Measurements from ENCODE around the gene LPP.

The LPP gene

GRCh38 chr3:188259191-188259590 is 105.2 kb downstream of the LPP start:
- ATAC-seq (ENCODE audit: insufficient read depth, low read depth) (no peak), DNase-seq (no peak)
- no peak overlapping the region for H3K4me3 ChIP-seq (ENCODE audit: low read depth in 1 of 2, low read length in 2 of 2)
- H3K4me2 ChIP-seq (ENCODE audit: insufficient read depth, low read length): no peak overlapping the region
- no peaks in the 10 kb centered on the region for H3K36me3 ChIP-seq (ENCODE audit: insufficient read depth, low read length)
- TF ChIP-seq CTCF (IDR thresholded peaks at IDR 0.05; ENCODE audit: borderline replicate concordance, extremely low read depth, low read length, poor library complexity, severe bottlenecking): no peak
- TF ChIP-seq EZH2 (IDR thresholded peaks at IDR 0.05; ENCODE audit: borderline replicate concordance, low read depth, low read length, severe bottlenecking): no peak
- H4K20me1 ChIP-seq (ENCODE audit: insufficient read depth, low read length): no peaks in the 10 kb centered on the region
- peaks cover 7% of the 10 kb centered on the region; the same call in 1 of the 2 replicates for H3K79me2 ChIP-seq (ENCODE audit: insufficient read depth, low read length)
- H3K4me1 ChIP-seq (ENCODE audit: insufficient read depth, low read length): no peaks in the 10 kb centered on the region
- no peaks in the 10 kb centered on the region for H3K9me3 ChIP-seq (ENCODE audit: insufficient read depth, low read length, severe bottlenecking)
- H3K27ac ChIP-seq (ENCODE audit: low read length): no peak overlapping the region
- H3K27me3 ChIP-seq (ENCODE audit: insufficient read depth, low read length, poor library complexity): no peaks in the 10 kb centered on the region
- H2AFZ ChIP-seq (ENCODE audit: low read depth, low read length): no peak overlapping the region
- no peak overlapping the region for H3K9ac ChIP-seq (ENCODE audit: low read depth, low read length)

GRCh38 chr3:188259596-188259995 is 105.6 kb downstream of the LPP start:
- Histone ChIP-seq H2AFZ (ENCODE audit: low read depth, low read length) (no peak overlapping the region), H3K4me2 (ENCODE audit: insufficient read depth, low read length) (no peak overlapping the region), H3K9me3 (ENCODE audit: insufficient read depth, low read length, severe bottlenecking) (no peaks in the 10 kb centered on the region), H3K4me3 (ENCODE audit: low read depth in 1 of 2, low read length in 2 of 2) (no peak overlapping the region), H3K4me1 (ENCODE audit: insufficient read depth, low read length) (no peaks in the 10 kb centered on the region), H3K27ac (ENCODE audit: low read length) (no peak overlapping the region), H4K20me1 (ENCODE audit: insufficient read depth, low read length) (no peaks in the 10 kb centered on the region), H3K79me2 (ENCODE audit: insufficient read depth, low read length) (peaks cover 7% of the 10 kb centered on the region; the same call in 1 of the 2 replicates), H3K36me3 (ENCODE audit: insufficient read depth, low read length) (no peaks in the 10 kb centered on the region), H3K9ac (ENCODE audit: low read depth, low read length) (no peak overlapping the region), H3K27me3 (ENCODE audit: insufficient read depth, low read length, poor library complexity) (no peaks in the 10 kb centered on the region)
- no peak for ATAC-seq (ENCODE audit: insufficient read depth, low read depth)
- TF ChIP-seq CTCF (IDR thresholded peaks at IDR 0.05; ENCODE audit: borderline replicate concordance, extremely low read depth, low read length, poor library complexity, severe bottlenecking) (no peak), EZH2 (IDR thresholded peaks at IDR 0.05; ENCODE audit: borderline replicate concordance, low read depth, low read length, severe bottlenecking) (no peak)
- DNase-seq: no peak

- Histone ChIP-seq H3K79me2 (ENCODE audit: insufficient read depth, low read length) (no peaks in the 10 kb centered on the region; the same call in 1 of the 2 replicates), H3K27me3 (ENCODE audit: insufficient read depth, low read length, poor library complexity) (no peaks in the 10 kb centered on the region)
Observed at GRCh38 chr3:188261011-188261410, 107.1 kb downstream of the LPP start.

More at GRCh38 chr3:188261011-188261410, 107.1 kb downstream of the LPP start:
- no peak for TF ChIP-seq CTCF (IDR thresholded peaks at IDR 0.05; ENCODE audit: borderline replicate concordance, extremely low read depth, low read length, poor library complexity, severe bottlenecking)
- TF ChIP-seq EZH2 (IDR thresholded peaks at IDR 0.05; ENCODE audit: borderline replicate concordance, low read depth, low read length, severe bottlenecking): no peak
- no peak overlapping the region for H2AFZ ChIP-seq (ENCODE audit: low read depth, low read length)
- no peak overlapping the region for H3K9ac ChIP-seq (ENCODE audit: low read depth, low read length)
- DNase-seq (no peak), ATAC-seq (ENCODE audit: insufficient read depth, low read depth) (no peak)
- no peak overlapping the region for H3K4me2 ChIP-seq (ENCODE audit: insufficient read depth, low read length)
- H4K20me1 ChIP-seq (ENCODE audit: insufficient read depth, low read length): no peaks in the 10 kb centered on the region
- no peaks in the 10 kb centered on the region for H3K4me1 ChIP-seq (ENCODE audit: insufficient read depth, low read length)
- no peak overlapping the region for H3K4me3 ChIP-seq (ENCODE audit: low read depth in 1 of 2, low read length in 2 of 2)
- no peak overlapping the region for H3K27ac ChIP-seq (ENCODE audit: low read length)
- no peaks in the 10 kb centered on the region for H3K9me3 ChIP-seq (ENCODE audit: insufficient read depth, low read length, severe bottlenecking)
- no peaks in the 10 kb centered on the region for H3K36me3 ChIP-seq (ENCODE audit: insufficient read depth, low read length)

Data from DND-41 (cell line).